ENCODE results near the gene CEP164. TPM values are rescaled to one million over a fixed set of nuclear protein-coding genes. Genes with fewer than 3 reads are reported as not detected.

The CEP164 gene
- total RNA-seq, 1 donor from 2014 or later = 19.6 TPM

DNA sequence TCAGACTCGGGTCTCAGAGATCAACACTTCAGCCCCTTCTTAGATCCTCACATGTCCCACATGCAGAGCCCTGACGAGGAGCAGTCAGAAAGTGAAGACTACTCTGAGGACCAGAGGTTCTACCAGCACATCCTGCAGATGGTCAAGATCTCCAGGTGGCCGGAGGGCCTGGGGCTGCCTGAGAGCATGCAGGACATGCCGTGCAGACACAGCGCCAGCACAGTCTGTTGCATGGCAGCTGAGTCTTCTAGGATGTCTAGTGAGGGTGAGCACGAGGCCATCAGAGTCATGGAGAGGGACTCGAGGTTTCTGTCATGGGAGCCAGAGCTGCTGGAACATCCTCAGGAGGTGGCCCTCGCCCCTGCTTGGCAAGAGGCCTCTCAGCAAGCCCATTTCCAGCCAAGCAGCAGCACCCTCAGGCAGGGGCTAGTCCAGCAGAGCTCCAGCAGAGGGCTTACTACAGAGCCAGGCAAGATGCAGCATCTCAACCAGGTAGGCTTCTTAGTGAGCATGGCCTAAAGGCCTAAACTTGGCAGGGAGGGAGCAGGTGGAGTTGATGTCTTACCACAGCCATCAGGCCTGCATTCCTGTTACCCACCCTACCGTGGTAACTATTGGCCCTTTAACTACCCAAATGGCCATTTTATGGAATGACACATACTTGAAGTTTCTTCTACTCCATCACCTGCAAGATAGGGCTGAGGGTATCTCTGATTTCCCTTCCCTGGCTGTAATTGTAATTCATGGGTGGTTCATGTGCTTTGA is 28.7 kb downstream of the CEP164 start:
- DNase-seq (ENCODE audit: low read depth in 2 of 2) = no peak

DNA sequence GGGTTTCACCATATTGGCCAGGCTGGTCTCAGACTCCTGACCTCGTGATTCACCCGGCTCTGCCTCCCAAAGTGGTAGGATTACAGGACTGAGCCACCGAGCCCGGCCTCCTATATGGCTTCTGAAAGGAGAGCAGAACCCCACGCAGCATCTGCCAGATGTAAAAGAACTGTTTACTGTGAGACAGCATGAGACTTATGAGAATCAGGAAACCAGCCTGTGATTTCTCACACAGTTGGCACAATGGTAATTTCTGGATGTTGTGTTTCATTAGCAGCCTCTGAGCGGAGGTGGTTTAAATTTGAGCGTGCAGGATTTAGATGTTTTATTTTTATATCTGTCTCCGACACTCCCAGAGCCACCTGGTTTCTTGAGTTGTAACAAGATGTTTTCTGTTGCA is 33.8 kb downstream of the CEP164 start:
- DNase-seq (ENCODE audit: low read depth in 2 of 2) = no peak

GRCh38 chr11:117366248-117366647 is 38.6 kb downstream of the CEP164 start:
- no peak for DNase-seq (ENCODE audit: low read depth in 2 of 2)

GRCh38 chr11:117366875-117367274 is 39.2 kb downstream of the CEP164 start:
- DNase-seq (ENCODE audit: low read depth in 2 of 2) = no peak

GRCh38 chr11:117369534-117369933 is 41.9 kb downstream of the CEP164 start:
- no peak for DNase-seq (ENCODE audit: low read depth in 2 of 2)

DNA sequence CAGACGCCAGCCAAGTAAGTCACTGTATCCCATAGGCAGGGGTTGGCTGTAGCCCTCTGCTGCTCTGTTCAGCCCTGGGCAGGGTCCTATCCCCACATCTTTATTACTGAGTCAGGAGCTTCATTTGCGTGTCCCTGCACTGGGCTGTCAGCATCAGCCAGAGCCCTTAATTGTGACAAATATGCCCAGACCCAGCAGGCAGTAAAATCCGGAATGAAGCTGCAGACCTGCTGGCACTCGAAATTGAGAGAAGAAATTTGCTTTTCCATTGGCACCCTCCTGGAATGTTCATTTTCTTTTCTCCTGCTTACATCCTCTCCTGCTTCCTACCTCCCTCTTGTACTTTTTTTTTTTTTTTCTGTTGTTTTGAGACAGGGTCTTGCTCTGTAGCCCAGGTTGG is 43.8 kb downstream of the CEP164 start:
- no peak for DNase-seq (ENCODE audit: low read depth in 2 of 2)

DNA sequence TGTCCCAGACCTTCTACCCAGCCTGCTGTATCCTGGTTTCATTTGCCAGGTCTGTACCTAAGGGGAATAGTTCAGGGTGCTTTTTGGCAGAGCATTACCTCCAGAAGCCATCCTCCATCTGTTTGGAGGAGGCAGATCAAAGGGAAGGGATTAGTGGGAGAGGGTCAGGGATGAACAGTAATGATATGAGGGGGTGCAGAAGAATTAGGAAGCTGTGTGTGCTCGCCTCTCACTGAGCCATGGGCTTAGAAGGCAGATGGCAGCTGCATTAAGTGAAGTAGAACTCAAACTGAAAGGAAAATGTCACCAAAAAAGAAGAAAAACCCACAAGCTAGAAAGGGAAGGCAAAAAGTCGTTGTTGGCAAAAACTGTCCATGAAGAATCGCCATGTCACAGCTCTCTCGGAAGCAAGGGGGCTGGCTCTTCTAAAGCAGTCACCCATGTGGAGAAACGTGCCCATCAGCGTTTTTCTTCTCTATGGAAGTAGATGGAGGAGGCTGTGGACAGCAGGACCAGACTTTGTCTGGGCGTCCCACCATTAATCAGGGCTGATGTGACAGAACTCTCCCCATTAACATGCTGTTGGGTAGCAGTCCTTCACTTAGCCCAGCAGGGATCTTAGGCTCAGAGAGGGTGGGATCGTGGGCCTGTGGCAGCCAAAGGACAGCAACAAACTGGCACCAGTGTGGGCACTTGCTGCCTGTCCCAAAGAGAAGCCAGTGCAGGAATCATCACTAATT is 46.8 kb downstream of the CEP164 start:
- DNase-seq (ENCODE audit: low read depth in 2 of 2) = no peak

DNA sequence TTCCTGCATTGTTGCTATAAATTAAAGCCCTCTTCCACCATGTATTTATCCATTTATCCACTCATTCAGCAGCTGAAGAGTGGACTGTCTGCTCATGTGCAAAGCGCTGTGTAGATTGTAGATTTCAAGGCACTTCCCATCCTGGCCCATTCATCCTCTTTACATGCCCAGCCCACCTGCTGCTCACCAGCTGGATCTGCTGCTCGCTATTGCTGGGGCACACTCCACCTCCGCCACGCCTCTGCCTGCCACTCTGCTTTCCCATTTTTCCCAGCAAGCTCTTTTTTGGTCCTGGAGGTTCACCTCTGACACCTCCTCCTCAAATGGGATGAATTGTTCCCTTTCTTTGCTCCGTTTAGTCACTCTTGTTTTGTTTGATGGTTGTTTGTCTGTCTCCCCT is 48.3 kb downstream of the CEP164 start:
- DNase-seq (ENCODE audit: low read depth in 2 of 2) = no peak

- DNase-seq (ENCODE audit: low read depth in 2 of 2) = no peak
Measured at GRCh38 chr11:117376517-117376916, 48.9 kb downstream of the CEP164 start.

GRCh38 chr11:117378976-117379865 is 51.6 kb downstream of the CEP164 start:
- DNase-seq (ENCODE audit: low read depth in 2 of 2) = peak; percentile 60 to 84

GRCh38 chr11:117380676-117381075 is 53.0 kb downstream of the CEP164 start:
- DNase-seq (ENCODE audit: low read depth in 2 of 2) = no peak

DNA sequence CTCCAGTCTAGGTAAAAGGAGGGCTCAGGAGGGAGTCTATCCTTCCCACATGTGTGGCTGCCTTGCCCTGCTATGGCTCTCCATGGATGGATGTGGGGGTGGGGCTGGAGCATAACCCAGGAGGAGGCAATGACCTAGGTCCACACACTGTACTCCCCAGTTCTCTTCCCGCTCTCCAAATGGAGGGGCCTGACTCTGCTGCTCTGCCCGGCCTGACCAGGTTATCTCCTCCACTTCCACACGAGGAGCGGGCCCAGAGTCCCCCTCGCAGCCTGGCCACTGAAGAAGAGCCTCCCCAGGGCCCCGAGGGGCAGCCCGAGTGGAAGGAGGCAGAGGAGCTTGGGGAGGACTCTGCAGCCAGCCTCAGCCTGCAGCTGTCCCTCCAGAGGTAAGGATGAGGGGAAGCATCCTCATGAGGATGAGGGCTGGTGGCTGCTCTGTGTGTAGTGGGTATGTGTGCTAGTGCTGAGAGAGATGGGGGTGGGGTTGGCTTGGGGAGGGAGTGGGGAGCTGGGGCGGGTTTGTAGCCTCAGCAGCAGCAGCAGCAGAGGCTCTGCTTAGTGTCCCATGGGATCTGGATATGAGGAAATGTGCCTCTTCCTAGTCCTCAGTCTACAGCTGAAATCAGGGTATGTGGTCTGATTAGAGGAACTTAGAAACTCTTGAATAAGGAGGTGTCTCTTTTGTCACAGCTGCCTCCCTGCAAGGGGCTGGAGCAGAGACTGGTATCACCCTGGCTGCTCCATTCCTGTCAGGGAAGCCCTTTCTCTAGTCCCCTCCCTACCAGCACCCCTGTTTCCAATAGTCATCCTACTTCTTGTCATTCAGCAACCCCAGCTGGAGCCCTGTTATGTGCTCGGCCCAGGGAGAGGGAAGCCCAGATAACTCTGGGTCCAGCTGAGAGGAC is 54.1 kb downstream of the CEP164 start:
- no peak for DNase-seq (ENCODE audit: low read depth in 2 of 2)

DNA sequence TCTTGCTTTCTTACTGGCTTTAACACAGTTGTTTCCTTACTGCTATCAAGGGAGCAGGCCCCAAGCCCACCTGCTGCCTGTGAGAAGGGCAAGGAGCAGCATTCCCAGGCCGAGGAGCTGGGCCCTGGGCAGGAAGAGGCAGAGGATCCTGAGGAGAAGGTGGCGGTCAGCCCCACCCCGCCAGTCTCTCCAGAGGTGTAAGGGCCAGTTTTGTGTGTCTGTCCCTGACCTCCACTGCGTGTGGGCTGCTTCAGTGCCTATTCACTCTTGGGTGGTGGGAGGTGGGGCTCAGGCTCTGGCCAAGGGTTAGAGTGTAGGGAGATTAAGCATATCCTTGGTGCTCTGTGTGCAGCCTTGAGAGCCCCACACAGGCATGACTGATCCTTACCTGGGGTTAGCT is 55.1 kb downstream of the CEP164 start:
- DNase-seq (ENCODE audit: low read depth in 2 of 2) = no peak

DNA sequence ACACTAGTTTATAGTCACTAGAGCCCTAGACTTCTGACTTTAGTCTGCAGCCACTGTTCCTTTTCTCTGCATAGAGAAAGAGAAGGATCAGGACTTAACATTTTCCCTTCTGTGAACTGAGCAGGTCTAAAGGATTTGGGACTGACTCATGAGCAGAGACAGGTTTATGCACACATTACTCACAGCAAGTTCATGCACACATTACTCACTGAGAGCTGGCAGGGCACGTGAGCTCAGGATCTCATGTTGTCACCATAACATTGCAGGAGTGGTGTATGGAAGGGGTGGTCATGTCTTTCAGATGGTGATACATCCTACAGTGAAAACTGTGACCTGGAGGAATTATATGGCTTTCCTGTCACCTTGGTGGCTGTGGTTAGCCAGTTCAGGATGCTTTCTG is 56.4 kb downstream of the CEP164 start:
- DNase-seq (ENCODE audit: low read depth in 2 of 2) = peak in 1 of 2 donors; percentile 72

DNA sequence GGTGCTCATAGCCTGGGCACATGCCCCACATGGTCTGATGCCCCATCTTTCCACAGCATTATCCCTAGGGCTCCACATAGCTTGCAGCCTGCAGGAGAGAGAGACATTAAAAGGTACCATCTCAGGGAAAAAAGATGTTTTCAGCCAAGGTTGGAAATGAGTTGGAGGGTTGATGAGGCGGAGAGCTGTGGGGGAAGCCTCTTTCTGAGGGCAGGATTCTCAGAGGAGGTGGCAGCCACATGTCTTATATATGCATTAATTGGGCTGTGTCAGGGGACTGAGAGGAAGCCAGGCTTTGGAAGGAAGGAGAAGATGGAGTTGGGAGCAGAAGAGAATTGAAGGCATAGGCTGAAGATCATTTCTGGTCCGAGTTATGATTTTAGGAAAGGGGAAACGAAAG is 57.8 kb downstream of the CEP164 start:
- DNase-seq (ENCODE audit: low read depth in 2 of 2) = no peak

DNA sequence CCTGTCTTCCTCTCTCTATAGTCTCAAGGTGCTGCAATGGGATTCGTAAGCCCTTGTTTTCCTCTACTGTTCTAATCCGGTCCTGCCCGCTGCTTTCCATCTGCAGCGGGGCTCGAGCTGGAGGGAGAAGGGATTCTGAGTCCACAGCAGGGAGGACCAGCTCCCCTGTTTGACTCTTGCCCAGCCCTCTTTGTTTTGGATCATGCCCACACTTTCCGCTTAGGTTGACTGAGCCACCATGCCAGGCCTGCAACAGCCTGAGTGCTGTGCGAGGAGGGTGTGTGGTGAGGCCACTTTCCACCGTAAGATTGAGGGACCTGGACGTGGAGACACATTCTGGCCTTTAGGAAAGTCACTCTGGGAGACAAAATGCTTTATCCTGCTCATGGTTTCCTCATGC is 58.3 kb downstream of the CEP164 start:
- DNase-seq (ENCODE audit: low read depth in 2 of 2) = no peak

- DNase-seq (ENCODE audit: low read depth in 2 of 2) = no peak
Measured at GRCh38 chr11:117387992-117388755, 60.5 kb downstream of the CEP164 start.

DNA sequence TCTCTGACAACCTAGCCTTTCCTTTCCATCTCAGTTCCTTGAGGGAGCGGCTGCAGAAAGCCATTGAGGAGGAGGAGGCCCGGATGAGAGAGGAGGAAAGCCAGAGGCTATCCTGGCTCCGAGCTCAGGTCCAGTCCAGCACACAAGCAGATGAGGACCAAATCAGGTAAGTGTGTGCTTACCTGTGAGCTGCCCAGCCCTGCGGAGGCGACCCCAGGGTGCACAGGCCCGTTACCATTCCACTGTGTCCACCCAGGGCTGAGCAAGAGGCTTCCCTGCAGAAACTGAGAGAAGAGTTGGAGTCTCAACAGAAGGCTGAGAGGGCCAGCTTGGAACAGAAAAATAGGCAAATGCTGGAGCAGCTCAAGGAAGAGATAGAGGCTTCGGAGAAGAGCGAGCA is 63.1 kb downstream of the CEP164 start:
- no peak for DNase-seq (ENCODE audit: low read depth in 2 of 2)

- DNase-seq (ENCODE audit: low read depth in 2 of 2) = no peak
Measured at GRCh38 chr11:117391181-117391580, 63.5 kb downstream of the CEP164 start.

GRCh38 chr11:117392001-117392690 is 64.5 kb downstream of the CEP164 start:
- no peak for DNase-seq (ENCODE audit: low read depth in 2 of 2)
